IPS-18a (cell line): Measurements from ENCODE around the gene LZTS3.
A peak's percentile ranks its signal among the peaks of the same experiment; 100 is the strongest.

Experiments used
- H3K27ac ChIP-seq: one replicate; pipeline ENCODE4 v1.5.1; 2013; ENCODE audit warnings: low read length
- H3K27me3 ChIP-seq: one replicate; pipeline ENCODE4 v1.6.1; 2013; ENCODE audit warnings: mild to moderate bottlenecking, low read length; ENCODE audit not compliant: control insufficient read depth, insufficient read depth
- H3K36me3 ChIP-seq: one replicate; pipeline ENCODE4 v1.6.1; 2013; ENCODE audit warnings: low read depth, low read length; ENCODE audit not compliant: control insufficient read depth
- H3K4me1 ChIP-seq: one replicate; pipeline ENCODE4 v1.6.1; 2013; ENCODE audit warnings: low read depth, low read length; ENCODE audit not compliant: control insufficient read depth
- H3K4me3 ChIP-seq: one replicate; pipeline ENCODE4 v1.5.1; 2013; ENCODE audit warnings: low read length
- H3K9ac ChIP-seq: one replicate; pipeline ENCODE4 v1.6.1; 2013; ENCODE audit warnings: mild to moderate bottlenecking, low read length, moderate library complexity
- H3K9me3 ChIP-seq: one replicate; pipeline ENCODE4 v1.6.1; 2013; ENCODE audit warnings: low read depth, low read length; ENCODE audit not compliant: control insufficient read depth

LZTS3 gene

GRCh38 chr20:3203315-3204123 is 30.2 kb upstream of the LZTS3 start:
- H3K4me1 ChIP-seq = no peaks in the 10 kb centered on the region
- H3K27ac ChIP-seq = peak overlapping the region; percentile 59
- H3K36me3 ChIP-seq = peaks cover 21% of the 10 kb centered on the region
- H3K27me3 ChIP-seq = no peaks in the 10 kb centered on the region
- no peaks in the 10 kb centered on the region for H3K9me3 ChIP-seq
- peak overlapping the region; percentile 86 for H3K9ac ChIP-seq
- peak overlapping the region; percentile 95 for H3K4me3 ChIP-seq

GRCh38 chr20:3202965-3203314 is 29.6 kb upstream of the LZTS3 start:
- Histone ChIP-seq H3K27ac (no peak overlapping the region), H3K4me1 (no peaks in the 10 kb centered on the region), H3K36me3 (peaks cover 21% of the 10 kb centered on the region), H3K4me3 (peak overlapping the region; percentile 95), H3K27me3 (no peaks in the 10 kb centered on the region), H3K9ac (no peak overlapping the region), H3K9me3 (no peaks in the 10 kb centered on the region)

- H3K9ac ChIP-seq = no peak overlapping the region
- H3K4me3 ChIP-seq = no peak overlapping the region
- no peaks in the 10 kb centered on the region for H3K27me3 ChIP-seq
- peaks cover 34% of the 10 kb centered on the region for H3K36me3 ChIP-seq
- no peaks in the 10 kb centered on the region for H3K9me3 ChIP-seq
- H3K27ac ChIP-seq = no peak overlapping the region
- no peaks in the 10 kb centered on the region for H3K4me1 ChIP-seq
Observed at GRCh38 chr20:3199976-3200755, 26.8 kb upstream of the LZTS3 start.

- H3K9ac ChIP-seq = no peak overlapping the region
- H3K36me3 ChIP-seq = peaks cover 43% of the 10 kb centered on the region
Observed at GRCh38 chr20:3199206-3199605, 25.9 kb upstream of the LZTS3 start.

GRCh38 chr20:3195590-3196237 is 22.4 kb upstream of the LZTS3 start:
- H3K9me3 ChIP-seq = no peaks in the 10 kb centered on the region
- no peak overlapping the region for H3K27ac ChIP-seq
- H3K4me1 ChIP-seq = no peaks in the 10 kb centered on the region
- no peak overlapping the region for H3K9ac ChIP-seq
- no peak overlapping the region for H3K4me3 ChIP-seq
- peaks cover 70% of the 10 kb centered on the region for H3K36me3 ChIP-seq
- H3K27me3 ChIP-seq = no peaks in the 10 kb centered on the region

More at GRCh38 chr20:3199206-3199605, 25.9 kb upstream of the LZTS3 start:
- no peaks in the 10 kb centered on the region for H3K27me3 ChIP-seq
- no peak overlapping the region for H3K27ac ChIP-seq
- no peak overlapping the region for H3K4me3 ChIP-seq
- no peaks in the 10 kb centered on the region for H3K9me3 ChIP-seq
- no peaks in the 10 kb centered on the region for H3K4me1 ChIP-seq

GRCh38 chr20:3194617-3195280 is 21.4 kb upstream of the LZTS3 start:
- H3K9ac ChIP-seq = no peak overlapping the region
- H3K27me3 ChIP-seq = no peaks in the 10 kb centered on the region
- no peaks in the 10 kb centered on the region for H3K9me3 ChIP-seq
- no peak overlapping the region for H3K4me3 ChIP-seq
- H3K36me3 ChIP-seq = peaks cover 61% of the 10 kb centered on the region
- no peaks in the 10 kb centered on the region for H3K4me1 ChIP-seq
- H3K27ac ChIP-seq = no peak overlapping the region

- Histone ChIP-seq H3K27me3 (no peaks in the 10 kb centered on the region), H3K4me3 (no peak overlapping the region), H3K4me1 (no peaks in the 10 kb centered on the region), H3K36me3 (peaks cover 57% of the 10 kb centered on the region), H3K9ac (no peak overlapping the region), H3K9me3 (no peaks in the 10 kb centered on the region), H3K27ac (no peak overlapping the region)
Observed at GRCh38 chr20:3193806-3194616, 20.7 kb upstream of the LZTS3 start.

- Histone ChIP-seq H3K9ac (no peak overlapping the region), H3K4me1 (no peaks in the 10 kb centered on the region), H3K9me3 (no peaks in the 10 kb centered on the region), H3K27ac (no peak overlapping the region), H3K27me3 (no peaks in the 10 kb centered on the region), H3K36me3 (peaks cover 55% of the 10 kb centered on the region), H3K4me3 (no peak overlapping the region)
Observed at GRCh38 chr20:3192226-3193015, 19.1 kb upstream of the LZTS3 start.

GRCh38 chr20:3190681-3191111 is 17.3 kb upstream of the LZTS3 start:
- no peaks in the 10 kb centered on the region for H3K9me3 ChIP-seq
- H3K27ac ChIP-seq = no peak overlapping the region
- H3K9ac ChIP-seq = no peak overlapping the region
- no peaks in the 10 kb centered on the region for H3K27me3 ChIP-seq
- H3K4me3 ChIP-seq = no peak overlapping the region
- H3K36me3 ChIP-seq = peaks cover 48% of the 10 kb centered on the region
- H3K4me1 ChIP-seq = no peaks in the 10 kb centered on the region

GRCh38 chr20:3189561-3190131 is 16.3 kb upstream of the LZTS3 start:
- H3K36me3 ChIP-seq = peaks cover 39% of the 10 kb centered on the region
- H3K4me1 ChIP-seq = no peaks in the 10 kb centered on the region
- H3K9me3 ChIP-seq = no peaks in the 10 kb centered on the region
- H3K27ac ChIP-seq = no peak overlapping the region
- no peaks in the 10 kb centered on the region for H3K27me3 ChIP-seq
- no peak overlapping the region for H3K9ac ChIP-seq
- no peak overlapping the region for H3K4me3 ChIP-seq
